ENCODE data around the gene STYK1.
A peak's percentile ranks its signal among the peaks of the same experiment; 100 is the strongest.
"Not testable (repeated sequence)": the region's sequence is repeated elsewhere in the genome, so short reads cannot be mapped to it uniquely, and the experiment has no call there.

The STYK1 gene

DNA sequence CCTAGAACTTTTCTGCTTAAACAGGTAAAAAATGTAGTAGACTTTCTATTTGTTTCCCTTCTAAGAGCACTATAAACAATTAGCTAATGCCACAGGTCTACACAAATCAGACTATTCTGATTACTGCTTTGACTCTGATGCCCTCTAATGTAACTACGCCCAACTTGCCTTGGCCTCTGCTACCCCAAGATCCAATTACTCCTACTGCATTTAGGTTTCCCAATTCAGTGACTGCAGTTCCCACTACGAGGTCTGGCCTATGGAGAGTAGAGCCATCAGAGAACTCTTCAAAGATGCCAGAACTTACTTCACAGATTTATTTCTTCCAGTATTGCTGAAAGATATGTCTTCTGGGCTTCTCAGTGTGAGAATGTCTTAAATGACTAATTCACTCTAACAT lies 15.3 kb upstream of the STYK1 start:
- no peak for DNase-seq

DNA sequence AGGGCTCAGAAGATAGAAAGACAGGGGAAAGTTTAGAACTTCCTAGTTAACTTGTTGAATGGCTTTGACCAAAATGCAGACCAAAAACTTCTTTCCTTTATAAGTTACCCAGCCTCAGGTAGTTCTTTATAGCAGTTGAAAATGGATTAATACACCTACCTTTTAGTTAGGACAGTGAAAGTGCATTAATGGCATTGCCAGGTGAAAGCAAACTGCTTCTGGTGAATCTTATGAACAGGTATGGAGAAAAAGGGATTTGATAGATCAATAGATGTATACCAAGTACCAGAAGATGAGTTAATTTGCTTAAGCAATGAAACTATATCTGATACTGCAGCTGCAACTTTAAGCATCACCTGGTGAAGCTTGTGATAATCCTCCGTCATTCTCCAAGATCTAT lies 14.2 kb upstream of the STYK1 start:
- no peak for DNase-seq

DNA sequence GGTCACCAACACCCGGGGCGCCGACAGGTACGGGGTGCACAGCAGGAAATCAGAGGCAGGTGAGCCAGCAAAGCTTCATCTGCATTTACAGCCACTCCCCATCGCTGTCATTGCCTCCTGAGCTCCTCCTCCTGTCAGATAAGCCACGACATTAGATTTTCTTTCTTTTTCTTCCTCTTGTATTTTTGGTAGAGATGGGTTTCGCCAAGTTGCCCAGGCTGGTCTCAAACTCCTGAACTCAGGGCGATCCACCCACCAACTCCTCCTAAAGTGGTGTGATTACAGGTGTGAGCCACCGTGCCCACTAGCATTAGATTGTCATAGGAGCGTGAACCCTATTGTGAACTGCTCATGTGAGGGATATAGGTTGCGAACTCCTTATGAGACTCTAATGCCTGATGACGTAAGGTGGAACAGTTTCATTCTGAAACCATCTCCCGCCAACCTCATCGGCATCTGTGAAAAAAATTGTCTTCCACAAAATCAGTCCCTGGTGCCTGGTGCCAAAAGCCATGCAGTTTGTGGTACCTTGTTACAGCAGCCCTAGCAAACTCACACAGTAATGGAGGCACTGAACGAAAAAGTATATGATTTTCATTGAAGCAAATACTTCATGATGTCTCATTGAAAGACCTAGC lies 1.5 kb downstream of the STYK1 start:
- DNase-seq, result peak in 2 of 5 experiments; percentile 20 to 47

DNA sequence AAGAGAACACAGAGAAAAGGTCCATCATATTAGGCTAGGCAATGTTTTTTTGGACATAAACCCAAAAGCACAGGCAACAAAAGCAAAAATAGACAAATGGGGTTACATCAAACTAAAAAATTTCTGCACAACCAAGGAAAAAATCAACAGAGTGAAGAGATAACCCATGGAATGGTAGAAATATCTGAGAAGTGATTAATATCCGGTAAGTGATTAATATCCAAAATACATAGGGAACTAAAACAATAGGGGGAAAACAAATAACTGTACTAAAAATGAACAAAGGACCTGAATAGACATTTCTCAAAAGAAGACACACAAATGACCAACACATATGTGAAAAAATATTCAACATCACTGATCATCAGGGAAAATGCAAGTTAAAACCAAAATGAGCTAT lies 4.3 kb downstream of the STYK1 start:
- DNase-seq, result no peak

DNA sequence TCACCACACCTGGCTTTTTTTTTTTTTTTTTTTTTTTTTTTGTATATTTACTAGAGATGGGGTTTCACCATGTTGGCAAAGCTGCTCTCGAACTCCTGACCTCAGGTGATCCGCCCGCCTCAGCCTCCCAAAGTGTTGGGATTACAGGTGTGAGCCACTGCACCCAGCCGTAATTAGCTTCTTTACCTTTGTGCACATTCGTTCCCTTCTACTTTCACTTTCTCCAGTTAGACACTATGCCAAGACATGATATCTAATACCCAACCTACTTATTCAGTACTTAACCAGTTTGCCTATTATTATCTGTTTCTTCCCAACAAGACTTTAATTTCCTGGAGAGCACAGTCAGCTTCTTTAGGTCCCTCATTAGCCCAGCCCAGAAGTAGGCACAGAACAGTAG lies 5.3 kb downstream of the STYK1 start:
- DNase-seq, result peak in 1 of 5 experiments; percentile 1

DNA sequence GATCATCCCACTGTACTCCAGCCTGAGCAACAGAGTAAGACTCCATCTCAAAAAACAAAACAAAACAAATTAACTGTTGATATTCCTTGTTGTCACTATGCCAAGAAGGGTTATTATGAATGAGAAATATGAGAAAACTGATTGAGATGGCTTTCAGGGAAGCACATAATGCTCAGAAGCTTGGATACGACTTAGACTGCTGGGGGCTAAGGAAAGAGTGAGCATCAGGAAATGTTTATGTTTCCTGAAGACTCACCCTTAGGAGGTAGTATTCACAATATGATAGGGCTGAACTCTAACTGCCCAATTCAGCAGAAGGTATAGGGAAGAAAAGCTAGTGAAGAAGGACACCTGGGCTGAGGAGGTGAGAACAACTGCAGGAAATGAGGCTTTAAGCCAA lies 6.3 kb downstream of the STYK1 start:
- no peak for DNase-seq

DNA sequence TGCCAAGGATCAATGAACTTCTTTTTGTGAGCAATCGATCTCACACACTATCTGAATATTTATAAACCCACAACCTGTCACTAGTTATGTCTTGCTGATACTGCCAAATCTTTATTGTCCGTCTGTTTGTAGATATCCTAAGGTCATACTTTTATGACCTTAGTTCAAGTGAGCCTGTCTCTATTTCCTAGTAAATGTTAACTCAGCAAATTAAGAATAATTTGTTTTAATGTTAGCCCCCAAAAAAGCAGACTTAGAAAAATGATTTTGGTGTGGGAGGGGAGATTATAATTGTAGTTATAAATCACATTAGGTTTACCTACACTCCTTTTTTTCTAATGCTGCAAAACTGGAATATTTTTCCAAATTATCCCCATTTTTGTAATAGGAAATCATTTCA lies 9.4 kb downstream of the STYK1 start:
- no peak for DNase-seq

DNA sequence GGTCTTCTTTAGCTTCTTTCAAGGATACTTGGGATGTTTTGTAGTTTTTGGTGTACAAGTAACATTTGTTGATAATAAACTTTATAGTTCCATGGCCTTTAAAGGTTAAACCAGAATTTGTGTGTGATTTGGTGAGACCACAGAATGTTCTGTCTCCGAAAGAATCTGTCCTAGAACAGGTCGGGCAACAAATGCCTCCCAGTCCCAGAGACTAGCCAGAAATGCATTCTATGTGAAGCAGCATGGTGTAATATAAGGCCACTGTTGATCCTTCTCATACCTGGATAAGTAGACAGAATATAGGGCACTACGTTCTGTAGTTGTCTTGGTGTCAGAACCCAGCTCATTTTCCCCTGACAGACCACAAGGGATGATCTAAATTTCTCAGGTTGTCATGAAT lies 10.0 kb downstream of the STYK1 start:
- no peak for DNase-seq

DNA sequence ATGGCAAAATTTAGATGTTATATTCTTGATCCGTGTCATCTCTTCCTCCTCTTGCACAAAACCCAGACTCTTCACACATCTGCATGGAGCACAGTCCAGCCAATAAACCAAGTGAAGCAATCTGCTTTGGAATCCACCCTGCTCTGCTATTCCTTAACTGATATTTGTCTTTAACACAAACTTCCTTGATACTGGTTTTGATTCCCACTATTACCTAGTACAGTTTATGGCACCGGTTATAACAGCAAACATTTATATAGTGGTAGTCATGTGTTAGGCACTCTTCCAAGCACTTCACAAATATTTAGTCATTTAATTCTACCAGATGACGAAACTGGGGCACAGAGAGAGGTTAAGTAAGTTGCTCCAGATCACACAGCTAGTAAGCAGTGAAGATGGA lies 12.5 kb downstream of the STYK1 start:
- no peak for DNase-seq

DNA sequence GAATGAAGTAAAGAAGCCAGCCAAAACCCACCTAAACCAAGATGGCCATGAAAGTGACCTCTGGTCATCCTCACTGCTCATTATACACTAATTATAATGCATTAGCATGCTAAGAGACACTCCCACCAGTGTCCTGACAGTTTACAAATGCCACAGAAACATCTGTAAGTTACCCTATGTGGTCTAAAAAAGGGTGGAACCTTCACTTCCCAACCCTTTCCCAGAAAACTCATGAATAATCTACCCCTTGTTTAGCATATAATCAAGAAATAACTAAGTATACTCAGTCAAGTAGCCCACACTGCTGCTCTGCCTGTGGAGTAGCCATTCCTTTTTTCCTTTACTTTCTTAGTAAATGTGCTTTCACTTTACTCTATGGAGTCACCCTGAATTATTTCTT lies 19.8 kb downstream of the STYK1 start:
- DNase-seq, result no peak

DNA sequence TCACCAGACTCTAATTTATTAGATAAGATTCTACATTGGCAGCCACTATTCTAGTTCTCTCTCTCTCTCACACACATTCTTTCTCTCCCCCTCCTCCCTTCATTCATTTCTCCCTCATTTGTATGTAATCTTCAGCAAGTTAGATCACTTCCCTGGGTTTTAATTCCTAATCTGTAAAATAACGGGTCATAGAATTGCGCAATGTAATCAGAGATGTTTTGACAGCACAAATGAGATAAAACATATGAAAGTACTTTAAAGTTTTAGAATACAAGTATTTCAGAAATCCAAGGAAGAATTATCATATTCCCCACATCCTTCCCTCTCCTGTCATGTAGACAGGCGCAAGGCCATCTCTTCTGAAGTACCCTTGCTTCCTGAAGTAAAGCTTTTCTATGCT lies 21.7 kb downstream of the STYK1 start:
- no peak for DNase-seq

DNA sequence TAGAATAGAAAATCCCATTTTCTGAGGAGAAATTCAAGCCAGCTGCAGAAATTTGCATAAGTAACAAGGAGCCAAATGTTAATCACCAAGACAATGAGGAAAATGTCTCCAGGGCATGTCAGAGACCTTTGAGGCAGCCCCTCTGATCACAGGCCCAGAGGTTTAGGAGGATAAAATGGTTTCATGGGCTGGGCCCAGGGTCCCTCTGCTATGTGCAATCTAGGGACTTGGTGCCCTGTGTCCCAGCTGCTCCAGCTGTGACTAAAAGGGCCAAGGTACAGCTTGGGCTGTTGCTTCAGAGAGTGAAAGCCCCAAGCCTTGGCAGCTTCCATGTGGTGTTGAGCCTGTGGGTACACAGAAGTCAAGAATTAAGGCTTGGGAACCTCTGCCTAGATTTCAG lies 27.3 kb downstream of the STYK1 start:
- not testable (repeated sequence) for DNase-seq

DNA sequence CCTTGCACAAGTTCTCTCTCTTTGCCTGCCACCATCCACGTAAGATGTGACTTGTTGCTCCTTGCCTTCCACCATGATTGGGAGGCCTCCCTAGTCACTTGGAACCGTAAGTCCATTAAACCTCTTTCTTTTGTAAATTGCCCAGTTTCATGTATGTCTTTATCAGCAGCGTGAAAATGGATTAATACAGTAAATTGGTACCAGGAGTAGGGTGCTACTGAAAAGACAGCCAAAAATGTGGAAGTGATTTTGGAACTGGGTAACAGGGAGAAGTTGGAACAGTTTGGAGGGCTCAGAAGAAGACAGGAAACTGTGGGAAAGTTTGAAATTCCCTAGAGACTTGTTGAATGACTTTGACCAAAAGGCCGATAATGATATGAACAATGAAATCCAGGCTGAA lies 27.9 kb downstream of the STYK1 start:
- DNase-seq, result no peak

DNA sequence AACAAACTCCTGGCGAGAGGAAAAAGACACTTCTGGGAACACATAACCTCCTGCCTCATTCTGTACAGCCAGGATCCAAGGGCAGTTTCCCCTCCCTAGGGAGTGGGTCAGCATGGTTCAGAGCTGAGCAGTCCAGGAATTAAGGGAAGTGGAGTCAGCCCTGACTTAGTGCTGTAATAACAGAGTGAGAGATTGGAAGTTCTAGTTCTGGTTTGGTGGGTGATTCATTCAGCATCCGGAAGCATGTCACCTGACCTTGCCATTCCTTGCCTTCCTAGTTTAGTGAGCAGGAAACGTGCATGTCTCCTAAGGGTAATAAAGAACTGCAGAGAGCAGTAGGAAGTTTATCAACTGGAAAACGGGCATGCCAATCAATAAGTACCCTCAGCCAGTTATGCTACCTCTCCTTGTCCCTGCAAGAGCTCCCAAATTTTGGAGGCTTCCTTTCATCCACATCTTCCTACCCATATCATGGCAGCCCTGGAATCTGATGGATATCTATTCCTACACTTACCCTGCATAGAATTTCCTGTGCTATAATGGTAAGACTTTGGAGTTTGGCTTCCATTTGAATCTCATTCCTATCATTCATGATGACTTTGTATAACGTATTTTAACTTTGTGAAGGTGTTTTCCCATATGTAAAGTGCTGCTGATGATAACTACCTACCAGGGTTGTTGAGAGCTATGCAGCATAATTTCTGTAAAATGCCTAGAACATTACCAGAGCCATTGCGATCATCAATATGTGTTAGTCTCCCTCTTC lies 31.9 kb downstream of the STYK1 start:
- no peak for DNase-seq

DNA sequence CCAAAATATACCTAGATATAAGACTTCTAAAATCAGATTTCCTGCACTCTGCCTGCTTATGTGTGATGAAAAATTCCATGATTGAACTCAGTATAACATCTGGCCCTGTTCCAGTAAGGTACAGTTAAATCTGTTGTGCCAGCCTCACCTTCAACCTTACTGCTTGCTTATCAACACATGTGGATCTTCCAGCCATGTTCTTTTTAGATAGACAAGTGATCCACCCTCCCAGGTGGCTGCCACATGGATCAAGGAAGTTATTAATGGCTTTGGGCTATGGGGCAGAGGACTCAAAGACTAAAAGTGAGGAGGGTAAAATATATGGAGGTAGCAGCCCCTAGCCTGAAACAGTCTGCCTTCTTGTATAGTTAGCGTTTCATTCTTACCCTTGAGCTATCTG lies 35.1 kb downstream of the STYK1 start:
- no peak for DNase-seq

DNA sequence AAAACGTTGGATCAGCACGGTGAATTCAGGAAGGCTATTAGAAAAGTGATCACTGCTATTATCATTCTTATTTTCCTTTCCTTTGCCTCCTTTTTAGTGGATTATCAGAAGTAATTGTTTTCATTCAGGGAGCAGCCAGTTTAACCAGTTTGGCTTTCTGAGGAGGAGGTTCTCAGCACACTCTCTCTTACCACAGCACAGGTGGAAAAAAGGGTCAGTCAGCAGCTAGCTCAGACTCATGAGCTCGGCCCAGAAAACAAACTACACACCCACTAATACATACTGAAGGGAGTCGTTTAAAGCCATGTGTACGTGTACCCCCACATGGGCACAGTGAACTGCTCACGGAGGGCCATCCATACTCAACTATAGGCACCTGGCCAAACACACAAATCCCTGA lies 37.2 kb downstream of the STYK1 start:
- no peak for DNase-seq

DNA sequence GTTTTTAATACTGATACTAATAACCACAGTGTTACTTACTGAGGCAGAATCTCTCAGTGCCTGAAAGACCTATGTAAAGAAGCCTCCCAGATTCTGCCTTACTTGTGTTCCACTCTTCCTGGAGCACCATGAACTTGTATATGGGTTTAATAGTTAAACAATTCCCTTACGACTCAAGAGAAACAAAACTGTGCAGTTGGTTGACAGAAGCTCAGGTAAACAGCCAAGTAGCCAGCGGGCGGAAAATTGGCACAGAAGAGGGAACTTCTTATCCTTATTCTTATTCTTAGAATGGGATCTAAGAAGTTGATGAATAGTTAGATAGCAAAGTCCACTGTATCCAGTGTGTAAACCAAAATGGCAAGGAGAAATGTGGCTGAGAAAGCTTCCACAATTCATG lies 37.7 kb downstream of the STYK1 start:
- no peak for DNase-seq

DNA sequence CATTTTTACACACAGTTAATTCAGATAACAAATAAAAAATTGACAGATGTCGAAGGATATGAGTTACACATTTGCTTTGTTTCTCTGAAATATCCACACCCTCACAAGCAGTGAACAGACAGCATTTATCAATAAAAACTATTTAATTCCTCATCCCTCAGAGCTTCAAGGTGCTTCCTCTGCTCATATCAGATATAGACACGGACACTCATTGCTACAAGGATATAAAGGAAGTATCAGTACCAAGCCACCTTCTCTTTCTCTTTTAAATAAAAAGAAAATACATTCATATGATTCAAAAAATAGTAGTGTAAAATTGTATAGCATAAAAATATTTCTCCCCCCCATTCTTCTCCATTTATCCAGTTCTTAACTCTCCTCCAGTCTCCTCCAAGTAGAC lies 38.5 kb downstream of the STYK1 start:
- DNase-seq, result no peak

DNA sequence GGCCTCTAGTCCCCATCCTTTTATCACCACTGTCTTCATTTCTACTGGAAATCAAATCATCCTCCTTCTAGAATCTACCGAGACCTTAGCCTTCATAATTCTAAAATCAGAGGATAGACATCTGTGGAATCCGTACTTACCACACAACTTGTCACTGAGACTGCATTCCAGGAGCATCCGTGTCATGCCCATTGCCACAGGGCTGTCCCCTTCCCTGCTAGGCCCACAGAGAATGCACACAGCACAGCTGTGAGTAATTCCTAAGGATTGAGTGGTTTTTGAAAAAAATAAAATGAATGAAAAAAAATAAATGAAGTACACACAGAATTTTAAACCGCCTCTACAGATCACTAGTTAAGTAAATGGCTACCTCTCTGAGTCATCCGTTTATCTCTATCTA lies 39.4 kb downstream of the STYK1 start:
- no peak for DNase-seq

DNA sequence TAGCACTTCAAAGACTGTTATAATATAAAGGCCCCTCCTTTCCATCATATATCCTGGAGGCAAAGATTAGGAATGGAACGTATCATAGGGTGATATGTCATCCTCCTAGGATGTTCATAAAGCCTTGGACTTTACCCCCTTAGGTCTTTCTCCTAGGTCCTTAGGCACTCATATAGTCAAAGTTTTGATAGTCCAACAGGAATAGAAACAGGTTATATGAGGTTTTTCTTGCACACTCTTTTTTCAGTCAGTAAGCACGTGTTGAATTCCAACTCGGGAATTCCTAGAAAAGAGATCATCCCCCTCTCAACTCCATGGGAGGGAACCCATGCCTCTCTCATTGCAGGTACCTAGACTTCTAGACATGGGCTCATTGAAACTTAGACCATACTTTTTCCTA lies 40.3 kb downstream of the STYK1 start:
- DNase-seq, result no peak

DNA sequence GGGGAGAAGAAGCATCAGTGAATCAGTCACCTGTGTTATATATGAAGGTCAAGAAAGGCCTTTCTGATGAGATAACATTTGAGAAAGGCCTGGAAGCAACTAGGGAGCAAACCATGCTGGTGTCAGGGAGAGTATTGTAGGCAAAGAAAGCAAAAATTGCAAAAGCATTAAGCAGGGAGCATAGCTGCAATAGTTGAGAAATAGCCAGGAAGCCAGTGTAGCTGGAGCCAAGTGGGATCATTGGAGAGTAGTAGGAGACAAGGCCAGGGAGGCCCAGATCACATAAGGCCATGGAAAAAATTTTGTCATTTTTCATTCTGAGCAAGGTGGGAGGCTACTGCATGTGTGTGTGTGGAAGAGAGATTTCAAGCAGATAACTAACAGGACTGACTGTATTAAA lies 41.6 kb downstream of the STYK1 start:
- DNase-seq, result no peak

DNA sequence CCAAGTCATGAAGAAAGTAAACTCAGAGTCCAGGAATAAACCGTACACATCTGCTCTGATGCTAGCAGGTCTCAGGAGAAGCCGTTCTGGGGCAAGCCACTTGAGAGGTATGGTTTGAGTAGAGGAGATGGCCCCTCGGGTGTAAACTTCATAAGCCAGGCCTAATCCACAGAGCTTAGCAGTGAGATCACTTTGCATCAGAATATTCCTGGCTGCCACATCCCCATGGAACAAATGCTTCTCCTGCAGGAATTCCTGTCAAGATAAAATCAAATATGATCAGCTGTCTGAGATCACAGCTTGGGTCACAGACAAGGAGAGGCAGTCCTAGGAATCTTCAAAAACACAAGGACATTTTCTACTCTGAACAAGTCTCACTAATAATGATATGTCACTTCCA lies 49.2 kb downstream of the STYK1 start:
- no peak for DNase-seq

DNA sequence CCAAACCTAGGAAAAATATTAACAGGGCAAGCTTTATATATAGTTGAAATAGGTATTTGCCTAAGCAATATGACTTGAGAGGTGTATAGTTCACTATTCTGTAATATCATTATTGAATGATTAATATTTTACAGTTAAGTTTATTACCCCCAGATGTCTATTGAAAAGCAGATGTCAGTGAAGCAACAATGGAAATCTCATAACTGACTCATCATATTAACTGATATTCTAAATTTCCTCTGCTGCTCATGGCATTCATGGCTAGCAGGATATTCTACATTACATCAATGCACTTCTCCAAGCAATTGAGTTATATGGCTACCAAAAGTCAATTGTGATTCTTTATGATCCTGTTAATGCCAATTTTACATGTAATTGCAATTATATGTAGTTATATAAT lies 50.7 kb downstream of the STYK1 start:
- no peak for DNase-seq

DNA sequence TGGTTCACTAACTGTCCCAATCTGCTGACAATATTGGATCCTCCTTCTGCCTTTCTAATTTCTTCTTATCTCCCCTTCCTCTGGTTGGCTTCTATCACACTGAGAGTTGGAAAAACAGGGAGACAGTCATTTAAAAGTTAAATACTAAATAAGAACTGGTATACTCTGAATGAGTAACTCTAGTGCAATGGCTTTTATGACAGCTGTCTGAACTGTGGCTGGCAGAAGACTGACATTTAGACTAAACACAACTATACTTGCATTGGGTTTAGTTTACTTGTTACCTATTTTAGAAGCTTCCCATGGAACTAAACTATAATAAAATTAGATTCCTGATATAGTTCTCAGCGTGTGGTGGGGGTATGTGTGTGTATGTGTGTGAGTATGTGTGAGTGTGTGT lies 52.6 kb downstream of the STYK1 start:
- DNase-seq, result no peak
